ENCODE data around the gene PLCXD3.
"Not testable (repeated sequence)": the region's sequence is repeated elsewhere in the genome, so short reads cannot be mapped to it uniquely, and the experiment has no call there.

The PLCXD3 gene, protein sequence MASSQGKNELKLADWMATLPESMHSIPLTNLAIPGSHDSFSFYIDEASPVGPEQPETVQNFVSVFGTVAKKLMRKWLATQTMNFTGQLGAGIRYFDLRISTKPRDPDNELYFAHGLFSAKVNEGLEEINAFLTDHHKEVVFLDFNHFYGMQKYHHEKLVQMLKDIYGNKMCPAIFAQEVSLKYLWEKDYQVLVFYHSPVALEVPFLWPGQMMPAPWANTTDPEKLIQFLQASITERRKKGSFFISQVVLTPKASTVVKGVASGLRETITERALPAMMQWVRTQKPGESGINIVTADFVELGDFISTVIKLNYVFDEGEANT

DNA sequence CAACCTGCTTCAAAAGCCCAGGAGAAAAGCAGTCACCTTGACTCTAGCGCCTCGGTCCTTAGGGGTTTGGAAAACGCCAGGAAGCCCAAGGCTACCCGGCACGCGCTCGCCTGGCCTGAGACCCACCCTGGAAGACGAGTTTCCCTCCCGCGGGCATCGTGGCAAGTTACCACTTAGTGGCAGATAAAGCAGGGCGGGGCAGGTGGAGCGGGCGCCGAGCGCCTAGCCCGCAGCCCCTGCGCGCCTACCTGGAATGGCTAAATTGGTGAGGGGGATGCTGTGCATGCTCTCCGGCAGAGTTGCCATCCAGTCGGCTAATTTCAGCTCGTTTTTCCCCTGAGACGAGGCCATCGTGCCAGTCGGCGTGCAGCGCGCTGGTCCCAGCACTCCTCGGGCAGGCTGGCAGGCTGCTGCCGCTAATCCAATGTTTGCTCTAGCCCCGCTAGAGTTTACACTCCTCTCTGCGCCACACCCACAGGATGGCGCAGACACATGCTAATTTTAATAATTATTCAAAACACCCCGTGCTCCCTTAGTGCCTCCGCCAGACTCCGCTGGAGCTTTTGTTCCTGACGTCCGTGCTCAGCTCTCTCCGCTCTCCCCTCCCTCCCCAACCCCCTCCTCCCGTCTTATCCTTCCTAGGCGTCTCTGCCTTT is at the start of gene PLCXD3:
Gene PLCXD3, minus strand, starts transcription at position 426 of the 656 bp plus-strand sequence. Its CDS starts 75 bp downstream, at position 351.
- DNase-seq, result no peak

DNA sequence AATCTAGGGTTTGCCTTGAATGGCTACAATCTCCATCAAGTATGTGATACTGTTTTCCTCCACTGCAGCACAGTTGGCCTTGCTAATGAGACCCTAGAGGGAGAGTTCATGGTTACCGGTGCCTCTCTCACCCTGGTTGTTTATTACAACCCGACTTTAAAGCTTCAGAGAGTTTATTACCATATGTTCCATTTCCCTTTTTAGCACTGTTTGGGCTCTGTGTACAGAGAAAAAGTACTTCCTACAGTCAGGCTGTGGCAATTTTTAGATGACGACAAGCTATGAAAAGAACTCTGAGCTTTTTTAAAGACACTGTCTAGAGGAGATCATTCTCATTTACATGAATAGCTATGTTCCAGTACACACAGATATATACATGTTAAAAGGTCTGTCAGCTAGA is 48.8 kb upstream of the PLCXD3 start:
- no peak for DNase-seq

DNA sequence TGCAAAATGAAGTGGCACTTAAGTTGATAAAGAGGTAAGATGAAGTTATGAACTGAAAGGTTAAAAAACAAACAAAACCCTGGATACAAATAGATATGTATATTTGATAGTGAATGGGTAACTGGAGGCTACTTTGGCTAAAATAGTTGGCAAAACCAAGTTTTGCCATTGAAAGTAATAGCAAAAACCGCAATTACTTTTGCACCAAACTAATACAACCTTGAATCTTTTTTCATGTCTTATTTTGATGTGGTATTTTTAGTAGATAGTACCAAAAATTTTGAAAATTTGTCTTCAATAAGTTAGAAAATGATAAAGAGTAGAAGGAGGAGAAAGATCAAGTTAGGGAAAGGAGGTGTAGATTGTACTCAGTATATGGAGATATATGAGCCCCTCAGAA is 47.9 kb upstream of the PLCXD3 start:
- DNase-seq, result no peak

DNA sequence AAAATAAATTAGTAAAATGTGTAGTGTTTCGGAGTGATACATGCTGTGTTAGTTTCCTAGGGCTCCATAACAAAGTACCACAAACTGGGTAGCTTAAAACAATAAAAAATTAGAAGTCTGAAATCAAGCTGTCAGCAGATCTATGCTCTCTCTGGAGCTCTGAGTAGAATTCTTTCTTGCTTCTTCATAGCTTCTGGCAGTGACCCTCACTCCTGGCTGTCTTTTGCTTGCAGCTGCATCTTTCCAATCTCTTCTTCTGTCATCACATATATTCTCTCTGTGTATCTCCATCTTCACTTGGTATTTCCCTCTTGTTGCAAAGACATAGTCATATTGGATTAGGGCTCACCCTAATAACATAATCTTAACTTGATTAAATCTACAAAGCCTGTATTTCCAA is 37.6 kb upstream of the PLCXD3 start:
- DNase-seq, result no peak

DNA sequence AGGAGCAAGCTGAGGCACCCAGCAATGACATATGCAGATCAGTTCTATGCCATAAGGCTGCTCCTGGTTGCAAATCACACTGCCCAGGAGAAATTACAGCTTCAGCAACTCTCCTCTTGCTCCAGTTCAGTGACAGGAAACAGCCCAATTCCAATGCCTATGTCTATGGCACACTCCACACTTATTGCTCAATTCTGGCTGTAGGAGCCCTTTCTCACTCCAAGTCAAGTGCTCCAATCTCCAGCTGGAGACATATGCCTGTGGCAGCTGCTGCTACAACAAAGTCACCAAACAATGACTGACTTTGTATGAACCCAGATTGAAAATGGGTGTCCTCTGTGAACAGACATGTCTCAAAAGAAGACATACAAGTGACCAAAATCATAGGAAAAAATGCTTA is 31.8 kb upstream of the PLCXD3 start:
- no peak for DNase-seq

DNA sequence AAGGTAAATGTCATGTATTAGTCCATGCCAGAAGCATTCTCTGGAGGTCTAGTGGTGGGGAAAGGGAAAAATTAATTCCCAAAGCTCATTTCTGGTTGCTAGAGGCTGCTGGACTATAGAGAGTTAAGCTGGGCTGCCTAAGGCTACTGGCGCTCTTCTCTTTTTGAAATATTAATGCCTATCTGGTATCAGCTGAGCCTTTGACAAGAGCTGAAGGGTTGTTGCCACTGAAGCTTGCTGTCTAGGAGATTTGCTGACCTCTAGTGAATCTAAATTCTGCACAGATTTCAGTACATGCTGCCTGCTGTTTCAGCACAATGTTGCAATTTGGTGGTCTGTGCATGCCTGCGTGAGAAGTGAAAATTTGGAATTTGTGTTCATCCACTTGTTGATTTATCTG is 29.1 kb upstream of the PLCXD3 start:
- DNase-seq, result no peak

DNA sequence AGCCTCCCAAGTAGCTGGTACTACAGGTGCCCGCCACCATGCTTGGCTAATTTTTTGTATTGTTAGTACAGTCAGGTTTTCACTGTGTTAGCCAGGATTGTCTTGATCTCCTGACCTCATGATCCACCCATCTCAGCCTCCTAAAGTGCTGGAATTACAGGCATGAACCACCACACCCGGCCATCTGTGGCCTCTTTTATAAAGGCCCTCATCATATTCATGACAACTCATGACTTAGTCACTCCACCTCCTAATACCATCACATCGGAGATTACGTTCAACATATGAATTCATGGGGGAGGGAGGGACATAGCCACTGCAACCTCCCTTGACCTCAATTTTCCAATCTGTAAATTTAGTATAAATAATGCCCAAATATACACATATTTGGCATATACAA is 27.2 kb upstream of the PLCXD3 start:
- no peak for DNase-seq

DNA sequence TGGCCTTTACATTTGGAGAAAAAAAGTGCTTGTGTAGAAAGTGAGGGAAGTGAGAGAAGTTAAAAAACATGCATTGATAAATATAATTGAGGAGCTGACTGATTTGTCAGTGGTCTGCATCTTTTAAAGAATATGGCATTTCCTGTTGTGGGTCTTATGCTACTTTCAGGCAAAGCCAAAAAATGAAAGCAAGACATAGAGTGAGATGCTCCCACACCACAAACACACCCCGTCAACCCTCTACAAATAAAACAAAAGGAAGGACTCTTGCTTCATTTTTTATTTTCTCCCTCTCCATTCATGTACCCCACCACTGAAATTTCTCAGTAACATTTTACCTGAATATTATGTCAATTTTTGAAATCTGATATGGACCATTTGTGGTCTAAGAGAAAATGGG is 22.1 kb upstream of the PLCXD3 start:
- no peak for DNase-seq

DNA sequence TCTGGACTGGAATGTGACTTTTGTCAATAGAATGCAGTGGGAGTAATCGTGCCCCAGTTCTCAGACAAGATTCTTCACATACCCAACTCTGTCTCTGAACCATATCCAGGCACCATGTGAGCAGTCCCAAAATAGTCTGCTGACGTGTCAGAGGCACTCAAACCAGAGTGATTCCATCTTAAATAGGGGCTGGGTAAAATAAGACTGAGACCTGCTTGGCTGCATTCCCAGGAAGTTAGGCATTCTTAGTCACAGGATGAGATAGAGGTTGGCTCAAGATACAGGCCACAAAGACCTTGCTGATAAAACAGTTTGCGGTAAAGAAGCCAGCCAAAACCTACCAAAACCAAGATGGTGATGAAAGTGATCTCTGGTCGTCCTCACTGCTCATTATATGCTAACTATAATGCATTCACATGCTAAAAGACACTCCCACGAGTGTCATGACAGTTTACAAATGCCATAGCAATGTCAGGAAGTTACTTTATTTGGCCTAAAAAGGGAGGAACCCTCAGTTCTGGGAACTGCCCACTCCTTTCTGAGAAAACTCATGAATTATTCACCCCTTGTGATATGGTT is 16.9 kb upstream of the PLCXD3 start:
- no peak for DNase-seq

DNA sequence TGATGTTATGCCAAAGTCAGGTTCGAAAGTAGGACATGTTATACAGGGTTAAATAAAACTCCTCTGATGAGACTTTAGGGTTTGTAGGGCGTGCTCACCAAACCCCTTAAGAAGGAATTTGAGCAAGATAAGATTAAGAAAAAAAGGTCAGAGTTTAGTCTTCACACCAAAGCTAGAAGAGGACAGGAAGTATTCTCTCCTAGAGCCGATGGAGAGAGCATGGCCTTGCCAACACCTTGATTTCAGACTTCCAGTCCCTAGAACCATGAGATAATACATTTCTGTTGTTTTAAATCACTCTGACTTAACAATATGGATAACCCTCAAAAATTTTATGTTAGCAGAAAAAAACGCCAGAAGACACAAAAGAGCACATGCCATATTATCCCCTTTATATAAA is 16.3 kb upstream of the PLCXD3 start:
- no peak for DNase-seq

DNA sequence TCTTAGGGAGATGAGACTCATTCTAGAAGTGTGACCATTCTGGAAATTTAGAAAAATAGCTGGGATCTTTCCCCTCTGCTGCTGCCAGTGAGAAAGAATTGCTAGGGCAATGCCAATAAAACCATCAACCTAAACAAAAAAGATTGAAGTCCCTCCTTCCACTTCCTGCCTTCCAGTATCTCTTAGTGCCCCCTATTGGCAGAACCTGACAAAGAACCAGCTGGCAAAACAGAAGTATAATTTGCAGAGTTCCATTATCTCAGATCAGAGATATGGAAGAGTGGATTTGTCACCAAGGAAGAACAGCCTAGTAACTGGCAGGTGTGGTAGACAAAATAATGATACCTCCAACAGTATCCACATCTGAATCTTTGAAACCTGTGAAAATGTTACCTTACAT is 13.8 kb upstream of the PLCXD3 start:
- DNase-seq, result no peak

DNA sequence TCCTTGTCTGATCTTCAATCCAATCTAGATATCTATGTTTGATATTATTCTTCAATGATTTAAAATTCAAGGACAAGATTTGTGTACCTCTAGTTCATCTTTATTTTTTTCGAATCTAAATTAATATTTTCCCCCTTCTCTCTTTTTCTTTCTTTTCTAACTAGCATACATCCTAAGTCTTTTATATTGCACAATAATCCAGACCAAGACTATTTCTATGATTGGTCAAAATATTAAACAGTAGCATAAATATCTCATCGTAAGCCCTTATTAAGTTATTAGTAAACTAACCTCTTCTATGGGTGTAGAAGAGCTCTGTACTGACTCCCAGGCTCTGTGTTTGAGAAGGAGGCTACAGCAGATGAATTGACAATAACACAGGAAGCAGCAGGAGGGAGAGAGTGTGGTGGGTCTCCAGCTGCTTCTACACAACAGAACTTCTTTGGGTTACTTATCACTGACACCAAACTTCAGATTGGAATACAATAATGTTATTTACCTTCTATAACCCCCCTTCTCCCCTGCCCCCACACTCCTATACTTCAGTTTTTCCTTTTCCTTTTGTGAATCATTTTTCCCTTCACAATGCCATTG is 11.9 kb upstream of the PLCXD3 start:
- DNase-seq, result no peak

DNA sequence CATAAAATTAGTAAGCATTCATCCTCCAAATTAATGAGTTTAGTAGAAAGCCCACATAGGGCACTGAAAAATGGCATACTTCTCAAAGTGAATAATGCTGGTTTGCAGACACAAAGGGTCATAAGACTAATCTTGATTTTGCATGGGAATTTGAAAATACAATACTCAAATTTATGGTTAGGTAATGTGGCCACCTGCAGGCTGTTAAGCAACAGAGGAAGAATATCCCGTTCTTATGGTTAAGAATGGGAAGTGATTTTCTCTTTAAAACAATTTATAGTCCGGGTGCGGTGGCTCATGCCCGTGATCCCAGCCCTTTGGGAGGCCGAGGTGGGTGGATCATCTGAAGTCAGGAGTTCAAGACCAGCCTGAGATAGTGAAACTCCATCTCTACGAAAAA is 9.4 kb upstream of the PLCXD3 start:
- no peak for DNase-seq

DNA sequence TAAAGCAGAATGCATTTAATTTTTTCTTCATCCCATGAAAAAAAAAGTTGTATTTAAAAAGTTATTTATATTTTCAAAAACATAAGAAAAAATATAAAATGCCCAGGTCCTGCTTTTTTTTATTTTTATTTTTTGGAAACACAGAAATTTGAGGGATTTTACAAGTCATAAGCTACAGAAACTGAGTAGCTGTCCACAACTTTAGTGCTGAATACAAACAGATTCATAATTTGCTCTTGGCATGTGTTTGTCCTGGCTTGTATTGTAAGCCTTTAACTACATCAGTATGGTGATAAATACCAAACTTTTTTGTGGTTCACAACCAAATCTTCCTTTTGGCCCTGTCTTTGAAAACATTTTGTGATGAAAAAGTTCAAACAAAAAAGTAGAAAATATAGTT is 7.5 kb upstream of the PLCXD3 start:
- DNase-seq, result no peak

DNA sequence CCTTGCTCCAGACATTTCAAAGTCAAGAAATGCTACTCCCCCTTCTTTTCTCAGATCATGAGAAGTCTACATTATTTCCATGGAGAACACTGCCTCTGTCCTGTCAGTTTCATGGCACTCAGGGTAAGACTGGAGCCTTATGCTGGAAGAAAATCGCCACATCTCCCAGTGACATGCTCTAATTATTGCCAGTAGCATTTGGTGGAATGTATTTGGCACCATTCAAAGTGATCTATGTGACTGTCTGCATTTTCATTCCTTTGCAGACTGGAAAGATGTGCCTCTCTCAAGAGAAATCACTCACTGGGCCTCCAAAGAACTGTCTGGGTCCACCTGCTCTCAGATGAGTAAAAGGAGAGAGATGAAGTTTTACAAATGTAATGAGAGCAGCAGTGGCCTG is 840 bp upstream of the PLCXD3 start:
- no peak for DNase-seq

DNA sequence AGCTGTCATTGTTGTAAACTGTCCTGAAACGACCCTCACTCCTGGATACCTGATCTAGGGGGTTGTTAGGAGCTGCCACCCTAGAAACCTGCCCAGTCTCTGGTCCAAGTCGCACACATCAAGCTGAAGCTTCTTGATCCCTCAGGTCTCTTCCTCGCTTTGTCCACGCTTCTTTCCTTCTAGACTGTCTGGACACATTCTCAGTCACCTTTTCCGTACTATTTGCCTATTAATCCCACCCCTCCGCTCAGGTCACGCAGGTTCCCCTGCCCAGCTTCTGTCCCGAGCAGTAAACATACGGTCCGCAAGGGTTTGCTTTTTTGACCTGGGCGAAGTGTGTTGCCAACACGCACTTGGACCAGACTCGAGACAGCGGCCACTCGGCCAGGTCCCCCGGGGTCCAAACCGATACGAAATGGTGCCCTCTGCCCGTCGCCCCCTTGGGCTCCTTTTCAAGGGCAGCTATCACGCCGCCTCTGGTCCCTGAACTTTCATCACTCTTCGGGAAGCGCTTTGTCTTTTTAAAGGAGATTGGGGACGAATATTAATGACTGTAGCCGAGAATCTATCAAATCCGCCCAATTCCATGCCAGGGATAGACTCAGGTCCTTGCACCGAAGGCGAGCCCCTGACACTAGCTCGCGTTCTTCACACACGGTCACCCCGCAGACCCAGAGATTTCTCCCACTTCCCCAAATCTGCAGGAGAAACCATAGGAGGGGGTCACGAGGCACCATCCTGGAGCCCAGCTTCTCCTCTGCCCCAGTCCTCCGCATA is 814 bp downstream of the PLCXD3 start:
- DNase-seq, result no peak

DNA sequence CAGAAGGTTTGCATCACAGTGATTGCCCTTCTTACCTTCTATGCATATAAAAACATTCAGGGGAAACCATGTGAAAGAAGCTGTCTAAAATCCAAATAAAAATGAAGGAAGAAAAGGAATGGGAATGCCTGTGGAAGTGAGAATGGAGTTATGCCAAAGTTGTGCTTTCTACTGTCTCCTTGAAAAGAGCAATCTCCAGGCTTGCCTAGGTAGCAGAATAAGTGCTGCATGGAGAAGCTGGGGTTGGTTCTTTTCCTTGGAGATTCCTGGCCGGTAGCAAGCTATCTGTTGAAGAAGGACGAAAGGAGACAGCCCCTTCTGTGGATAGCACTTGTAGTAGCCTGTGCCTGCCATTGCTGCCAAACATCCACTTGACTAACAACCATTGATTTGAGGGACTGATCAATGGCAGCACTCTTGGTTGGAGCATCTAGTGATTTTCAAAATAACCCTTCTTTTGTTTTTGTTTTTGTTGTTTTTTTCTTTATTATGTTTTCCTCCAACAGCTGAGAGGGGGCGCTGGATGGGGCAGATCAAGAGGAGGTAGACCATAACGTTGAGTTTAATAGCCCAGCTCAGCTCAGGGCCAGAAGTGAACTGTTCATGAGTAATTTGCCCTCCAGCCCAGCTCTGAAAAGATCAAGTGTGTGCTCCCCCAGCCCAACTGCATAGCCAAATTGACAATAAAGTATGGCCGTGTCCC is 1.6 kb downstream of the PLCXD3 start:
- DNase-seq, result no peak

DNA sequence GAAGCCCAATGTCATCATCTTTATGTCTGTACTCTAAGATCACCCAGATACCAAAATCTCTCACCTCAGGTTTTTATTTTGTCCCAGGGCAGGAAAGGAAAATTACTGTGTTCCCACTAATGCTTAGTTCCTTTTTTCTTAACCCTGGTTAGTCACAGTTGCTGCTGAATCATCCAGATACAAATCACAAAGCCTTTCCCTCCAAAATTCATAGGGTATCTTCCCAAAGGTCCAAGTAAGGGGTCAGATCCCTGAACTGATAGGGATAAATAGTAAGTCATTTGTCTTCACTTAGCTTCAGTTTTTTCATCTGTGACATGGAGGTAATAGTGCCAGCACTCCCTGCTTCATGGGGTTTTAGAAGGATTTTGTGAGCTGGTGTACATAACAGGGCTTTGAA is 2.2 kb downstream of the PLCXD3 start:
- no peak for DNase-seq

DNA sequence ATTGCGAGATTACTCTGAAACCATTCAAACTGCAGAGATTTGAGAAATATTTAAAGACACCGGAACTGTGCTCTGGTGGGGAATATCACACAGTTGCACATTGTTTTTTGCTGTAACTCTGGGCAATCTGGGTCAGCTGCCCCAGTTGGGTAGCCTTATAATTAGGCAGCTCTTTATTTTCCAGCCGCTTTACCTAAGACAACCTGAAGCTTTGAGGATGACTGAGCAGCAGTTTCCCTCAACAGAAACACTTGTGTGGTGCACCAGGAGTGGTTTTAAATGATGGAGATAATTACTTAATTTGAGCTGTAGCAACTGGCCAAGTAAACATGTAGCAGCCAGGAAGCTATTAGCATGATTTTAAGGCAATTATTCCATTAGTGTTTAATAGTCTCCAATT is 2.9 kb downstream of the PLCXD3 start:
- DNase-seq, result no peak

DNA sequence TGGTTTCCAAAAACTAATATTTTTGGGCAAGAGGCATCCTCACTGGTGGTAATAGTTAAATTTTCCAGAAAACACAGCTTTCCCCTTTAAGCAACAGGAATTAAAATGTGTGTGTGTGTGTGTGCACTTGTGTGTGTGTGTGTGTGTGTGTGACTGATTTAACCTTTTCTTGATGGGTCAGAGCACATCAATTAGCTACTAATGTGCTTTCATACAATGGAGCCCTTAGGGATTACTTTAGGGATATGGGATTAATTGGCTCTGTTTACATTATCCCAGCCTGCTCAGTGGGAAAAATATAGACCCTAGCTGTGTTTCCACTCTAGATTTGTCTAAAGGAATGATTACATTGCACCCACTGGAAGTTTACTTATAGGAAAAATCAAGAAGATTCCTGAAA is 6.5 kb downstream of the PLCXD3 start:
- DNase-seq, result no peak

DNA sequence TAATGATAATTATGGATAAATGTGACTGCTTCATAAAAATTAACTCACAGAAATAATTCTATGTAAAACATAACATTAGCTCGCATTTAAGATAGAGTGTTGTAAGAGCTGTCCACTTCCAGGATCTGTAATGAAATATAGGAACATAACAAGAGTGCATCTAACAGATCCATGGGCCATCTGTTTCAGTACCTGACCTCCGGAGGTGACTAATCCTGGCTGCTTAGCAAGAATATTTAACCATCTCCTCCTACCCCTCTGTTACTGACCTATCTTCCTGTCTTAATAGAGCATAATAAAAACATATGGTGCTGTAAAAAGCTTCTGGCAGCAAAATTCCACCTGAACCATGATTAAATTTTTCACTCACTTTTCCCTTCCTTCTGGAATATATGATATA is 7.1 kb downstream of the PLCXD3 start:
- DNase-seq, result no peak

DNA sequence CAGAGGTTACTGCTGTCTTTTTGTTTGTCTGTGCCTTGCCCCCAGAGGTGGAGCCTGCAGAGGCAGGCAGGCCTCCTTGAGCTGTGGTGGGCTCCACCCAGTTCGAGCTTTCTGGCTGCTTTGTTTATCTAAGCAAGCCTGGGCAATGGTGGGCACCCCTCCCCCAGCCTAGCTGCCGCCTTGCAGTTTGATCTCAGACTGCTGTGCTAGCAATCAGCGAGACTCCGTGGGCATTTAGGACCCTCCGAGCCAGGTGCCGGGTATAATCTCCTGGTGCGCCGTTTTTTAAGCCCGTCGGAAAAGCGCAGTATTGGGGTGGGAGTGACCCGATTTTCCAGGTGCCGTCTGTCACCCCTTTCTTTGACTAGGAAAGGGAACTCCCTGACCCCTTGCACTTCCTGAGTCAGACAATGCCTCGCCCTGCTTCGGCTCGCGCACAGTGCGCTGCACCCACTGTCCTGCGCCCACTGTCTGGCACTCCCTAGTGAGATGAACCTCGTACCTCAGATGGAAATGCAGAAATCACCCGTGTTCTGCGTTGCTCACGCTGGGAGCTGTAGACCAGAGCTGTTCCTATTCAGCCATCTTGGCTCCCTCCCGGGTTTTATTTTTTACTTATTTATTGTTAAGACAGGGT is 16.8 kb downstream of the PLCXD3 start:
- not testable (repeated sequence) for DNase-seq
